Chondrocyte (in vitro differentiated cells): ENCODE results near the gene SPTLC3. TPM values are rescaled to one million over a fixed set of nuclear protein-coding genes. Genes with fewer than 3 reads are reported as not detected.

Source experiments
- DNase-seq: peaks from one replicate; pipeline ENCODE4 v3.0.0; 2021; ENCODE audit warnings: mixed read lengths, low spot score
- H3K27ac Mint-ChIP-seq: one replicate; pipeline ENCODE4 v1.8.0; 2021; ENCODE audit warnings: mild to moderate bottlenecking, moderate library complexity, mixed read lengths; ENCODE audit not compliant: unreplicated experiment
- H3K27me3 Mint-ChIP-seq: 2 replicates; pipeline ENCODE4 v1.8.0; 2021; ENCODE audit warnings: low read depth, mixed read lengths
- H3K36me3 Mint-ChIP-seq: 2 replicates; pipeline ENCODE4 v1.8.0; 2021; ENCODE audit warnings: low read depth, mixed read lengths
- H3K4me1 Mint-ChIP-seq: 2 replicates; pipeline ENCODE4 v1.8.0; 2021; ENCODE audit warnings: low read depth, mild to moderate bottlenecking, mixed read lengths
- H3K4me3 Mint-ChIP-seq: one replicate; pipeline ENCODE4 v1.8.0; 2021; ENCODE audit warnings: mild to moderate bottlenecking, moderate library complexity, mixed read lengths; ENCODE audit not compliant: unreplicated experiment
- H3K9me3 Mint-ChIP-seq: 2 replicates; pipeline ENCODE4 v1.8.0; 2021; ENCODE audit warnings: low read depth, mixed read lengths
- total RNA-seq: library from RNA; stranded (reverse); gene quantifications from 3 replicates; pipeline ENCODE4 v1.2.1, GENCODE V29; 2021
- TF ChIP-seq, protein P1 (sequence below): fragments of 200-600 bp; sonication (generic); IDR thresholded peaks from 2 replicates; pipeline ENCODE4 v1.5.0; 2021; ENCODE audit warnings: antibody characterized with exemption, mild to moderate bottlenecking, moderate library complexity

Gene SPTLC3
- total RNA-seq, 1 donor from 2014 or later: 5.0 TPM

DNA sequence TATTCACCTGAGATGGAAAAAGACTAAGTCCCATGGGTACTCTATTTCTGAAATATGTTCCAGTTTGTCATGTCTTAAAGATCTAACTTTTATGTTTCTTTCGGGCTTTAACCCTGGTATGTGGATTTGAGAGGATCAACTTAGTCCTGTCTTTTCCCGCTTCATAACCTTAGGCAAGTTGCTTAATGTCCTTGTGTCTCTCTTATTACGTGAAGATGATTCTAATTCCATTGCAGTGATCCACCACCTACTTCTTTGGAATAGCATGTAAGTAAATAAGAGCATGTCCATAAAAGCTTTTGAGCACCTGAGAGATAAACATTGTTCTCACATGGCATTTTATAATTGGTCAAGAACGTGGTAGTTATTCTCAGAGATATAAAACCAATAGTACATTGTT, 23.0 kb downstream of the SPTLC3 start:
- Mint-ChIP-seq H3K4me3 (no peak overlapping the region), H3K9me3 (no peaks in the 10 kb centered on the region), H3K27me3 (no peaks in the 10 kb centered on the region), H3K36me3 (no peaks in the 10 kb centered on the region), H3K27ac (no peak overlapping the region), H3K4me1 (peaks cover 43% of the 10 kb centered on the region)
- TF ChIP-seq, protein P1, sequence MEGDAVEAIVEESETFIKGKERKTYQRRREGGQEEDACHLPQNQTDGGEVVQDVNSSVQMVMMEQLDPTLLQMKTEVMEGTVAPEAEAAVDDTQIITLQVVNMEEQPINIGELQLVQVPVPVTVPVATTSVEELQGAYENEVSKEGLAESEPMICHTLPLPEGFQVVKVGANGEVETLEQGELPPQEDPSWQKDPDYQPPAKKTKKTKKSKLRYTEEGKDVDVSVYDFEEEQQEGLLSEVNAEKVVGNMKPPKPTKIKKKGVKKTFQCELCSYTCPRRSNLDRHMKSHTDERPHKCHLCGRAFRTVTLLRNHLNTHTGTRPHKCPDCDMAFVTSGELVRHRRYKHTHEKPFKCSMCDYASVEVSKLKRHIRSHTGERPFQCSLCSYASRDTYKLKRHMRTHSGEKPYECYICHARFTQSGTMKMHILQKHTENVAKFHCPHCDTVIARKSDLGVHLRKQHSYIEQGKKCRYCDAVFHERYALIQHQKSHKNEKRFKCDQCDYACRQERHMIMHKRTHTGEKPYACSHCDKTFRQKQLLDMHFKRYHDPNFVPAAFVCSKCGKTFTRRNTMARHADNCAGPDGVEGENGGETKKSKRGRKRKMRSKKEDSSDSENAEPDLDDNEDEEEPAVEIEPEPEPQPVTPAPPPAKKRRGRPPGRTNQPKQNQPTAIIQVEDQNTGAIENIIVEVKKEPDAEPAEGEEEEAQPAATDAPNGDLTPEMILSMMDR: no peak
- DNase-seq: no peak

DNA sequence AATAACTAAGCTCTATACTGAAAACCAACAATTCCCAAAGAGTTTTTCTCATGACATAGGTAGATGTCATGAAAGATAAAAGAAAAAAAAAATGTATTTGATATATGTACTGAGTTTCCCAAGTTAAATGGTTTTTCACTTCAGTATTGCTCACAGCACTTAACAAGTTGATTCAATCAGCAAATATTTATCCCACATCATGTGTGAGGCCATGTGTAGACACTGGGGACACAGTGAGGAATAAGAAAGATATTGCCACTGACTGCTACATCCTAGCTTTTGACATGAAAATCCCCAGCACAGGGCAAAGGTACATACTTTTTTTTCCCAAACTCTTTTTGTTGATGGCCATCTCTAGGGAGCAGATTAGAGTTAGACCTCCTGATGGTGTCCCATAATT, 25.3 kb downstream of the SPTLC3 start:
- Mint-ChIP-seq H3K27me3 (no peaks in the 10 kb centered on the region), H3K4me3 (no peak overlapping the region), H3K9me3 (peaks cover 4% of the 10 kb centered on the region), H3K4me1 (peaks cover 20% of the 10 kb centered on the region), H3K36me3 (peaks cover 1% of the 10 kb centered on the region), H3K27ac (no peak overlapping the region)
- no peak for DNase-seq
- TF ChIP-seq, protein P1: no peak

DNA sequence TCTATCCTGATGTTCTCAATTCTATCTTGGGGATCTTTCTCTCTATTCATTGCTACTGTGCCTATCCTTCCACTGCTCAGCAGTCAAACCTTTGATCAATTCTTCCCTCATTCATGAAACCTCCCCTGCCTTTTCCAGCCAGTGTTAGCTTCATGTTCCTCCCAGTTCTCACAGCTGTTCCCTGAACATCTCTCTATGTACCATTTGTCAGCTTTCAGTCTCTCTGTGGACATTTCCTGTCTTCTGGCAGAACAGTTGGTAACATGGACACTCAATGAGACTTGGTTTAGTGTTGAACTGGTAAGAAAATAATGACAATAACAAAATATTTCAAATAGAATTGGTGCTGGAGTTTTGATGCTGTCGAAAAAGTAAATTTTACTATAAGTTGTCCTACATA, 26.2 kb downstream of the SPTLC3 start:
- TF ChIP-seq, protein P1: no peak
- H3K27ac Mint-ChIP-seq: no peak overlapping the region
- H3K9me3 Mint-ChIP-seq: peaks cover 4% of the 10 kb centered on the region

DNA sequence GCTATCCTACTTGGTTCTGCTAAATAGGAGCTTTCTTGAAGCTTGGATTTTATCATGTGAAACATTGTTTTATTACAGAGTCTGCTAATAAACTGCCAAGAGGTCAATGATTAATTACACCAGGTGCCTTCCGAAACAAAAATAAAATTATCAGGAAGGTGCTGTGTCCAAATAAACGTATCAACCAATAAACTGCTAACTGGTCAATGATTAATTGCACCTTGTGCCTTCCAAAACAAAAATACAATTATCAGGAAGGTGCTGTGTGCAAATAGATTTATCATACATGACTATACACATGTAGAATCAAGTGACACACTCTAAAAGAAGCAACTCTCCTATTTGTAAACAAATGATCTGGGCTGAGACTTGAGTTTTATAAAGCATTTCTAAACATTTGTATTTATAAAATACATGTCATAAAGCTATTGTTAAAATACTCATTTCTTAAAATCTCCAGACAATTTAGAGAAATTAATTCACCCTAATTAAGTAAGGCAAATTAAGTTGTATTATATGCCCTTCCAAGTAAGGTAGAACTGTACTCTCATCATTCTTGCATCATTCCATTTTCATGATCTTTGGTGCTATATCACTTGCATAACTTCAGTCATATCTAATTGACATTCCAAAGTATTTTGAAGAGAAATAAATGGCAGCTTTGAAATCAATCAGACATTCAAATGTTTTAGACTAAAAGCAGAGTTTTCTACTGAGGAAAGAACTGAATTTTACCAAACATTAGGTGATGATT, 26.8 kb downstream of the SPTLC3 start:
- Mint-ChIP-seq H3K4me1 (peaks cover 6% of the 10 kb centered on the region), H3K36me3 (peaks cover 1% of the 10 kb centered on the region), H3K9me3 (peaks cover 4% of the 10 kb centered on the region), H3K27ac (no peak overlapping the region), H3K4me3 (no peak overlapping the region), H3K27me3 (no peaks in the 10 kb centered on the region)
- no peak for DNase-seq
- TF ChIP-seq, protein P1: no peak

More for the DNA sequence above, 26.2 kb downstream of the SPTLC3 start:
- DNase-seq: no peak
- Mint-ChIP-seq H3K4me3 (no peak overlapping the region), H3K36me3 (peaks cover 1% of the 10 kb centered on the region), H3K27me3 (no peaks in the 10 kb centered on the region), H3K4me1 (peaks cover 12% of the 10 kb centered on the region)

DNA sequence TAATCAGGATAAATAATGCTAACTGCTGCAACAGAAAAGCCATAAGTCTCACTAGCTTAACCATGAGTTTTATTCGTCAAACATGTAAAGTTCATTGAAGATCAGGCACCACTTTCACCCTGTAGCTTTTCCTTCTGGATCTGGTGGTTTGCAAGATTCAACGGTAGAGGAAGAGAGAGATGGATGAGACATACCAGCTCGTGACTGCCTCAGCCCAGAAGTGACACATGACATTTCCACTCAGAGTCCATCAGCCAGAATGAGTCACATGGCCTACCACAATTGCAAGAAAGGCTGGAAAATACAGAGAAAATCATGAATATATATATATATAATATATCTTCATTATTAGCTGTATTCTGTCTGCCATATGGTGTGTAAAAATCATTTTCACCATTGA, 29.0 kb downstream of the SPTLC3 start:
- TF ChIP-seq, protein P1: no peak
- no peak for DNase-seq
- H3K27me3 Mint-ChIP-seq: no peaks in the 10 kb centered on the region
- H3K4me3 Mint-ChIP-seq: no peak overlapping the region
- peaks cover 13% of the 10 kb centered on the region for H3K4me1 Mint-ChIP-seq
- H3K9me3 Mint-ChIP-seq: peaks cover 4% of the 10 kb centered on the region
- peaks cover 1% of the 10 kb centered on the region for H3K36me3 Mint-ChIP-seq
- H3K27ac Mint-ChIP-seq: no peak overlapping the region
